Activated B cell treated with CpG ODN at 0.5 μM for 24 hours (primary cell): ENCODE measurements around the gene ATRNL1. TPM values are rescaled to one million over a fixed set of nuclear protein-coding genes. Genes with fewer than 3 reads are reported as not detected.

Source experiments
- ATAC-seq: fragments of 200-7000 bp; cut with Tn5 transposase; one replicate; pipeline ENCODE4 v1.10.0; 2021; ENCODE audit warnings: low read depth, mild to moderate bottlenecking, moderate library complexity
- CTCF ChIA-PET: fragments of 350-600 bp; sonication (Branson Sonifier 250); formaldehyde crosslinking; loops from one replicate; lab custom pipeline; 2021; ENCODE audit warnings: antibody characterized with exemption; lab: Charles Lee
- POLR2A ChIA-PET: fragments of 350-600 bp; sonication (Branson Sonifier 250); formaldehyde crosslinking; loops from one replicate; lab custom pipeline; 2021; ENCODE audit warnings: antibody characterized with exemption; lab: Charles Lee
- DNase-seq: peaks from one replicate; pipeline ENCODE4 v3.0.0; 2022
- H3K27ac Mint-ChIP-seq: one replicate; pipeline ENCODE4 v1.8.0; 2020; ENCODE audit warnings: mixed read lengths
- H3K27me3 Mint-ChIP-seq: one replicate; pipeline ENCODE4 v1.8.0; 2021; ENCODE audit warnings: mixed read lengths
- H3K36me3 Mint-ChIP-seq: one replicate; pipeline ENCODE4 v1.8.0; 2021; ENCODE audit warnings: low read depth, mixed read lengths
- H3K4me1 Mint-ChIP-seq: one replicate; pipeline ENCODE4 v1.8.0; 2021; ENCODE audit warnings: mixed read lengths
- H3K4me3 Mint-ChIP-seq: one replicate; pipeline ENCODE4 v1.8.0; 2020; ENCODE audit warnings: mild to moderate bottlenecking, mixed read lengths
- H3K9me3 Mint-ChIP-seq: one replicate; pipeline ENCODE4 v1.8.0; 2020; ENCODE audit warnings: mixed read lengths
- CTCF ChIP-seq: fragments of 200-600 bp; IDR thresholded peaks from one replicate; pipeline ENCODE4 v1.8.0; 2022; ENCODE audit warnings: antibody characterized with exemption, mild to moderate bottlenecking
- intact Hi-C: fragments of 100-400 bp; cut with micrococcal nuclease; formaldehyde crosslinking; loops from one replicate; pipeline ENCODE4 v1.15.1; 2024
- total RNA-seq: library from RNA; stranded (reverse); gene quantifications from 2 replicates; pipeline ENCODE4 v1.2.3, GENCODE V29; 2022

ATRNL1 gene
- total RNA-seq, 1 donor from 2014 or later = 1.2 TPM

DNA sequence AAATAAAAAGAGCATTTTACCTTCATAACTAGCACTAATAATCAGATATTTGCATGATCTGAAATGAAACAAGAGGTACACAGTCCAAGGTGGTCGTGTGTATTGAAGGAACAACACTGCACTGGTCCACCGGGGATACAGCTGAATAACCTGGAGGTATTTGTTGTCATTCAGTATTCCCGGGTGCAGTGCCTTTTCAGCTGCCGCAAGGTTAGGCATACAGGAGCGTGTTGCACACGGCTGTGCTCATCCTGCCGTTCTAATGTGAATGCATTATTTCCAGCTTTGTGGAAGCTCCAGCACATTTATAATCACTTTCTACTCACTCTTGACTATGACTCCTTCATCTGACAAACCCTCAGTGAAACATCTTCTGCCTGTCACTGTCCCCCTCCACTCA is 802.0 kb downstream of the ATRNL1 start:
- intact Hi-C loops = no loop called here
- Mint-ChIP-seq H3K4me3 (no peak overlapping the region), H3K36me3 (no peaks in the 10 kb centered on the region), H3K27ac (no peak overlapping the region), H3K4me1 (no peaks in the 10 kb centered on the region), H3K27me3 (no peaks in the 10 kb centered on the region), H3K9me3 (no peaks in the 10 kb centered on the region)
- ChIA-PET POLR2A (no interaction called here), CTCF (no interaction called here)
- no peak for DNase-seq
- ATAC-seq = no peak
- no peak for TF ChIP-seq CTCF

GRCh38 chr10:115898242-115898641 is 805.1 kb downstream of the ATRNL1 start:
- no peaks in the 10 kb centered on the region for H3K36me3 Mint-ChIP-seq
- intact Hi-C loops = no loop called here

DNA sequence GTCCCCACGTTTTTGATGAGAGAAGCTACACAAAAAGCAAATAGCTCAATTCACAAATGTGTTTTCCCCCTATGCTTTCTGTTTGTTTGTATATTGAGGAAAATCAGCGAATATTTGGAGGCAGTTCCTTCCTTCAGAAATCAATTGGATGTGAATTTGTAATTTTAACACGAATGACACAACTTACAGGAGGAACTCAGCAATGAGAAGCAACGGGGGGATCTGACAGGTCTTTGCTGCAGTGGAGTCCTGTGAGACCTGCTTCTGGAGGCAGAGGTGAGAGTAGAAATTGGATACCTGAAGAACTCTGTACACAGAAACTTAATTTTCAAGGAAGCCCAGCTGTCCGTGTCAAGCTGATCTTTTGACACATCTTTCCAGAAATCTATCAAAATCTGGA is 809.4 kb downstream of the ATRNL1 start:
- Mint-ChIP-seq H3K4me1 (no peaks in the 10 kb centered on the region), H3K36me3 (no peaks in the 10 kb centered on the region), H3K9me3 (no peaks in the 10 kb centered on the region), H3K4me3 (no peak overlapping the region), H3K27me3 (no peaks in the 10 kb centered on the region), H3K27ac (no peak overlapping the region)
- no peak for ATAC-seq
- CTCF ChIA-PET = no interaction called here
- POLR2A ChIA-PET = no interaction called here
- no peak for TF ChIP-seq CTCF
- DNase-seq = no peak
- intact Hi-C loops = no loop called here

More at GRCh38 chr10:115898242-115898641, 805.1 kb downstream of the ATRNL1 start:
- H3K4me3 Mint-ChIP-seq = no peak overlapping the region
- H3K9me3 Mint-ChIP-seq = no peaks in the 10 kb centered on the region
- no peak overlapping the region for H3K27ac Mint-ChIP-seq
- no peaks in the 10 kb centered on the region for H3K4me1 Mint-ChIP-seq
- no peak for TF ChIP-seq CTCF
- ATAC-seq = no peak
- CTCF ChIA-PET = no interaction called here
- H3K27me3 Mint-ChIP-seq = no peaks in the 10 kb centered on the region
- DNase-seq = no peak
- POLR2A ChIA-PET = no interaction called here

GRCh38 chr10:115903207-115903606 is 810.0 kb downstream of the ATRNL1 start:
- H3K4me3 Mint-ChIP-seq = no peak overlapping the region

GRCh38 chr10:115903845-115904244 is 810.7 kb downstream of the ATRNL1 start:
- DNase-seq = no peak
- no peak for ATAC-seq
- Mint-ChIP-seq H3K27me3 (no peaks in the 10 kb centered on the region), H3K4me3 (no peak overlapping the region), H3K9me3 (no peaks in the 10 kb centered on the region), H3K27ac (no peak overlapping the region), H3K4me1 (no peaks in the 10 kb centered on the region), H3K36me3 (no peaks in the 10 kb centered on the region)
- ChIA-PET CTCF (no interaction called here), POLR2A (no interaction called here)
- intact Hi-C loops = no loop called here
- no peak for TF ChIP-seq CTCF

More at GRCh38 chr10:115903207-115903606, 810.0 kb downstream of the ATRNL1 start:
- no peaks in the 10 kb centered on the region for H3K27me3 Mint-ChIP-seq
- ChIA-PET POLR2A (no interaction called here), CTCF (no interaction called here)
- intact Hi-C loops = no loop called here
- H3K27ac Mint-ChIP-seq = no peak overlapping the region
- no peaks in the 10 kb centered on the region for H3K36me3 Mint-ChIP-seq
- no peak for ATAC-seq
- DNase-seq = no peak
- no peaks in the 10 kb centered on the region for H3K4me1 Mint-ChIP-seq
- H3K9me3 Mint-ChIP-seq = no peaks in the 10 kb centered on the region
- TF ChIP-seq CTCF = no peak
